DND-41 (cell line): ENCODE measurements around the gene ZNF813.

ENCODE experiments used
- ATAC-seq: fragments of 200-7000 bp; cut with Tn5 transposase; 3 replicates; pipeline ENCODE4 v1.9.1; 2021; ENCODE audit warnings: low read depth; ENCODE audit not compliant: insufficient read depth
- DNase-seq: peaks from one replicate; pipeline ENCODE4 v3.0.0-alpha.2; 2020
- H2AFZ ChIP-seq: 2 replicates; pipeline ENCODE4 v1.6.0; 2012; ENCODE audit warnings: low read depth, low read length
- H3K27ac ChIP-seq: 2 replicates; pipeline ENCODE4 v1.5.1; 2012; ENCODE audit warnings: low read length, inconsistent platforms
- H3K27me3 ChIP-seq: fragments of 200-600 bp; sonication (generic); 2 replicates; pipeline ENCODE4 v1.6.0; 2012; ENCODE audit warnings: low read length, mild to moderate bottlenecking, inconsistent platforms; ENCODE audit not compliant: insufficient read depth, poor library complexity
- H3K36me3 ChIP-seq: 2 replicates; pipeline ENCODE4 v1.5.1; 2012; ENCODE audit warnings: low read length, inconsistent platforms; ENCODE audit not compliant: insufficient read depth
- H3K4me1 ChIP-seq: 2 replicates; pipeline ENCODE4 v1.5.1; 2012; ENCODE audit warnings: mild to moderate bottlenecking, low read length; ENCODE audit not compliant: insufficient read depth
- H3K4me2 ChIP-seq: 2 replicates; pipeline ENCODE4 v1.6.0; 2012; ENCODE audit warnings: mild to moderate bottlenecking, moderate library complexity, low read length, inconsistent platforms; ENCODE audit not compliant: insufficient read depth
- H3K4me3 ChIP-seq, 2 experiments: fragments of 200-600 bp in 1 of 2; shearing (Covaris generic) in 1 of 2; 2 replicates each; pipeline ENCODE4 v1.5.1; 2012 to 2016; ENCODE audit warnings: inconsistent platforms in 2 of 2, low read length in 2 of 2, mild to moderate bottlenecking in 2 of 2, low read depth in 1 of 2, moderate library complexity in 1 of 2
- H3K79me2 ChIP-seq: 2 replicates; pipeline ENCODE4 v1.6.0; 2012; ENCODE audit warnings: low read length, inconsistent platforms; ENCODE audit not compliant: insufficient read depth
- H3K9ac ChIP-seq: 2 replicates; pipeline ENCODE4 v1.6.0; 2012; ENCODE audit warnings: low read depth, mild to moderate bottlenecking, inconsistent platforms, low read length, moderate library complexity
- H3K9me3 ChIP-seq: 2 replicates; pipeline ENCODE4 v1.5.1; 2012; ENCODE audit warnings: low read length, moderate library complexity, mild to moderate bottlenecking, inconsistent platforms; ENCODE audit not compliant: insufficient read depth, severe bottlenecking
- H4K20me1 ChIP-seq: 2 replicates; pipeline ENCODE4 v1.6.0; 2012; ENCODE audit warnings: low read length; ENCODE audit not compliant: insufficient read depth
- CTCF ChIP-seq: IDR thresholded peaks from 2 replicates; pipeline ENCODE4 v1.5.1; 2012; ENCODE audit warnings: borderline replicate concordance, low read length, moderate library complexity, mild to moderate bottlenecking; ENCODE audit not compliant: poor library complexity, severe bottlenecking; ENCODE audit errors: extremely low read depth
- EZH2 ChIP-seq: IDR thresholded peaks from 3 replicates; pipeline ENCODE4 v1.6.1; 2012; ENCODE audit warnings: borderline replicate concordance, low read depth, mild to moderate bottlenecking, moderate library complexity, low read length, inconsistent platforms; ENCODE audit not compliant: severe bottlenecking

Gene ZNF813

GRCh38 chr19:53461866-53462265 lies 5.7 kb upstream of the ZNF813 start:
- H3K79me2 ChIP-seq = no peaks in the 10 kb centered on the region
- no peak overlapping the region for H3K4me2 ChIP-seq
- no peak overlapping the region for H2AFZ ChIP-seq
- H3K9me3 ChIP-seq = peaks cover 3% of the 10 kb centered on the region
- no peak overlapping the region for H3K27ac ChIP-seq
- DNase-seq = no peak
- no peaks in the 10 kb centered on the region; the same call in 1 of the 2 replicates for H3K36me3 ChIP-seq
- ATAC-seq = no peak
- H3K4me3 ChIP-seq = no peak overlapping the region
- no peaks in the 10 kb centered on the region for H3K27me3 ChIP-seq
- H3K9ac ChIP-seq = no peak overlapping the region
- no peaks in the 10 kb centered on the region for H4K20me1 ChIP-seq
- no peak for TF ChIP-seq EZH2
- TF ChIP-seq CTCF = no peak
- peaks cover 4% of the 10 kb centered on the region; the same call in 1 of the 2 replicates for H3K4me1 ChIP-seq

GRCh38 chr19:53462861-53463260 lies 4.7 kb upstream of the ZNF813 start:
- H4K20me1 ChIP-seq = no peaks in the 10 kb centered on the region
- no peaks in the 10 kb centered on the region for H3K9me3 ChIP-seq
- H3K27me3 ChIP-seq = no peaks in the 10 kb centered on the region
- TF ChIP-seq CTCF (no peak), EZH2 (no peak)
- DNase-seq (no peak), ATAC-seq (no peak)
- H3K79me2 ChIP-seq = peaks cover 3% of the 10 kb centered on the region
- H3K9ac ChIP-seq = no peak overlapping the region
- no peaks in the 10 kb centered on the region; the same call in 1 of the 2 replicates for H3K36me3 ChIP-seq
- H2AFZ ChIP-seq = no peak overlapping the region
- H3K4me1 ChIP-seq = peaks cover 8% of the 10 kb centered on the region; the same call in 1 of the 2 replicates
- no peak overlapping the region for H3K4me3 ChIP-seq
- no peak overlapping the region for H3K4me2 ChIP-seq
- no peak overlapping the region for H3K27ac ChIP-seq

GRCh38 chr19:53463263-53463662 lies 4.3 kb upstream of the ZNF813 start:
- H3K27ac ChIP-seq = no peak overlapping the region
- TF ChIP-seq EZH2 (no peak), CTCF (no peak)
- H2AFZ ChIP-seq = no peak overlapping the region
- no peak overlapping the region for H3K4me3 ChIP-seq
- H3K79me2 ChIP-seq = peaks cover 7% of the 10 kb centered on the region
- no peaks in the 10 kb centered on the region for H3K36me3 ChIP-seq
- DNase-seq (no peak), ATAC-seq (no peak)
- no peaks in the 10 kb centered on the region for H4K20me1 ChIP-seq
- no peaks in the 10 kb centered on the region for H3K27me3 ChIP-seq
- H3K9me3 ChIP-seq = no peaks in the 10 kb centered on the region
- no peak overlapping the region for H3K4me2 ChIP-seq
- H3K9ac ChIP-seq = no peak overlapping the region
- peaks cover 10% of the 10 kb centered on the region; the same call in 1 of the 2 replicates for H3K4me1 ChIP-seq
